Endothelial cell of umbilical vein (primary cell): ENCODE results near the gene ZBTB44. TPM values are rescaled to one million over a fixed set of nuclear protein-coding genes. Genes with fewer than 3 reads are reported as not detected.

Experiments
- BruUV-seq: library from RNA; stranded (reverse); fragments of 400-500 nt; replicated peaks from 2 replicates; lab custom pipeline; 2021; lab: Mats Ljungman, UMichigan
- CTCF ChIA-PET: fragments of 300-600, 350-600 bp; sonication (Branson Sonifier 250); formaldehyde crosslinking; loops from one replicate; lab custom pipeline; 2021; ENCODE audit warnings: antibody characterized with exemption, inconsistent platforms; lab: Charles Lee
- POLR2A ChIA-PET: fragments of 300-600, 350-600 bp; sonication (Branson Sonifier 250); formaldehyde crosslinking; loops from one replicate; lab custom pipeline; 2021; ENCODE audit warnings: antibody characterized with exemption, inconsistent platforms; lab: Charles Lee
- DNase-seq: peaks from one replicate; pipeline ENCODE4 v3.0.0-alpha.2; 2011; ENCODE audit warnings: low read depth, low spot score
- FAIRE-seq: peaks from 2 replicates; lab custom pipeline; 2011; peaks lifted over from hg19 to GRCh38; lab: Jason Lieb, UNC
- H2AFZ ChIP-seq: 2 replicates; pipeline ENCODE4 v1.6.0; 2012; ENCODE audit warnings: low read depth, low read length, control low read depth, inconsistent platforms
- H3K27ac ChIP-seq: 2 replicates; pipeline ENCODE4 v1.5.1; 2011; ENCODE audit warnings: low read depth, mild to moderate bottlenecking, control low read depth, low read length, moderate library complexity; ENCODE audit not compliant: insufficient read depth
- H3K27me3 ChIP-seq, 2 experiments: 2 replicates each; pipeline versions ENCODE4 v1.6.0 to v1.6.1; 2011; ENCODE audit warnings: low read length in 2 of 2, mixed read lengths in 1 of 2; ENCODE audit not compliant: control insufficient read depth in 2 of 2, insufficient read depth in 2 of 2
- H3K36me3 ChIP-seq, 2 experiments: 2 replicates in 1 of 2; 3 replicates in 1 of 2; pipeline ENCODE4 v1.5.1; 2011; ENCODE audit warnings: low read length in 2 of 2, mild to moderate bottlenecking in 1 of 2, moderate library complexity in 1 of 2; ENCODE audit not compliant: control insufficient read depth in 2 of 2, insufficient read depth in 2 of 2; ENCODE audit errors: extremely low read depth in 1 of 2
- H3K4me1 ChIP-seq: 3 replicates; pipeline ENCODE4 v1.5.1; 2011; ENCODE audit warnings: mild to moderate bottlenecking, low read length; ENCODE audit not compliant: control insufficient read depth, insufficient read depth; ENCODE audit errors: extremely low read depth
- H3K4me2 ChIP-seq: 2 replicates; pipeline ENCODE4 v1.6.1; 2011; ENCODE audit warnings: low read length, control low read depth, mixed read lengths; ENCODE audit not compliant: insufficient read depth
- H3K4me3 ChIP-seq, 3 experiments: fragments of 200-600 bp in 1 of 3; sonication (generic), shearing (Covaris generic) in 1 of 3; replicated peaks in 1 of 3; 2 replicates each; pipeline ENCODE4 v1.5.1; 2011 to 2016; ENCODE audit warnings: control low read depth in 3 of 3, low read length in 3 of 3, mild to moderate bottlenecking in 2 of 3, inconsistent platforms in 1 of 3, low read depth in 1 of 3, moderate library complexity in 1 of 3; ENCODE audit not compliant: insufficient read depth in 1 of 3
- H3K79me2 ChIP-seq: 2 replicates; pipeline ENCODE4 v1.6.0; 2012; ENCODE audit warnings: low read length, inconsistent platforms; ENCODE audit not compliant: control insufficient read depth, insufficient read depth
- H3K9ac ChIP-seq: replicated peaks from 2 replicates; pipeline ENCODE3; 2011; ENCODE audit warnings: low read length, control low read depth; ENCODE audit not compliant: insufficient read depth; ENCODE audit errors: extremely low read depth
- H3K9me1 ChIP-seq: replicated peaks from 3 replicates; pipeline ENCODE4 v1.6.0; 2011; ENCODE audit warnings: mild to moderate bottlenecking, low read length; ENCODE audit not compliant: control insufficient read depth, insufficient read depth; ENCODE audit errors: extremely low read depth
- H3K9me3 ChIP-seq: replicated peaks from 2 replicates; pipeline ENCODE4 v1.5.1; 2012; ENCODE audit warnings: low read length, inconsistent platforms; ENCODE audit not compliant: control insufficient read depth, insufficient read depth
- H4K20me1 ChIP-seq: replicated peaks from 2 replicates; pipeline ENCODE3; 2011; ENCODE audit warnings: mild to moderate bottlenecking, low read length; ENCODE audit not compliant: control insufficient read depth, insufficient read depth; ENCODE audit errors: extremely low read depth
- EZH2 ChIP-seq: IDR thresholded peaks from 2 replicates; pipeline ENCODE4 v1.6.1; 2012; ENCODE audit warnings: borderline replicate concordance, low read depth, mild to moderate bottlenecking, moderate library complexity, low read length, inconsistent platforms; ENCODE audit not compliant: severe bottlenecking
- FOS ChIP-seq: IDR thresholded peaks from 2 replicates; pipeline ENCODE4 v1.6.1; 2011; ENCODE audit warnings: mild to moderate bottlenecking, low read length, moderate library complexity, borderline replicate concordance; ENCODE audit not compliant: insufficient read depth
- GATA2 ChIP-seq: IDR thresholded peaks from 2 replicates; pipeline ENCODE4 v1.7.0; 2011; ENCODE audit warnings: low read depth, mild to moderate bottlenecking, moderate library complexity, mixed read lengths, low read length; ENCODE audit not compliant: insufficient read length, insufficient read depth
- JUN ChIP-seq: IDR thresholded peaks from 2 replicates; pipeline ENCODE4 v1.6.1; 2011; ENCODE audit warnings: borderline replicate concordance, low read depth; ENCODE audit not compliant: insufficient read length, insufficient read depth
- MAX ChIP-seq: IDR thresholded peaks from 2 replicates; pipeline ENCODE4 v1.6.1; 2011; ENCODE audit not compliant: insufficient read depth, insufficient read length
- MYC ChIP-seq: IDR thresholded peaks from one replicate; pipeline ENCODE4 v1.6.1; 2011; ENCODE audit warnings: mild to moderate bottlenecking, low read depth, low read length
- POLR2A ChIP-seq: IDR thresholded peaks from 2 replicates; pipeline ENCODE4 v1.6.1; 2012; ENCODE audit warnings: low read depth, mild to moderate bottlenecking, control low read depth, low read length
- POLR2AphosphoS5 ChIP-seq: IDR thresholded peaks from 2 replicates; pipeline ENCODE4 v1.6.1; 2012; ENCODE audit warnings: low read depth, mild to moderate bottlenecking, control low read depth, low read length, moderate library complexity; ENCODE audit not compliant: insufficient read depth
- dilution Hi-C: fragments of 300-500 bp; cut with MboI; formaldehyde crosslinking; loops from one replicate; pipeline ENCODE4 v1.15.0; 2019; ENCODE audit warnings: low sequenced_read_pairs; ENCODE audit not compliant: extremely low pct_ligation_motif_present
- intact Hi-C: fragments of 100-400 bp; cut with micrococcal nuclease; formaldehyde crosslinking; loops from one replicate; pipeline ENCODE4 v1.10.0; 2022
- polyA plus RNA-seq, 4 experiments: library from polyadenylated mRNA; depleted of rRNA in 3 of 4; stranded (reverse) in 3 of 4; unstranded in 1 of 4; fragments of >200 nt; gene quantifications; 2 replicates each; pipeline versions ENCODE4 v1.2.1 to v1.2.3, GENCODE V29; 2011 to 2012; ENCODE audit warnings: missing spikeins in 1 of 4
- total RNA-seq: library from RNA; stranded (reverse); gene quantifications from 2 replicates; pipeline ENCODE4 v1.2.3, GENCODE V29; 2021
- TF ChIP-seq, protein P1 (sequence below), 2 donors: IDR thresholded peaks; 1 replicate in 1 of 2; 2 replicates in 1 of 2; pipeline ENCODE4 v1.5.1; 2011; ENCODE audit warnings: low read length in 2 of 2, mild to moderate bottlenecking in 2 of 2, moderate library complexity in 2 of 2, control low read depth in 1 of 2, inconsistent platforms in 1 of 2, low read depth in 1 of 2; ENCODE audit not compliant: insufficient read depth in 1 of 2; ENCODE audit errors: extremely low read depth in 1 of 2

The ZBTB44 gene
- total and polyA plus RNA-seq, 2 donors (not counting 3 experiments of a cell fraction or from before 2014, with no cell fraction given): 8.7 to 24.4 TPM

DNA sequence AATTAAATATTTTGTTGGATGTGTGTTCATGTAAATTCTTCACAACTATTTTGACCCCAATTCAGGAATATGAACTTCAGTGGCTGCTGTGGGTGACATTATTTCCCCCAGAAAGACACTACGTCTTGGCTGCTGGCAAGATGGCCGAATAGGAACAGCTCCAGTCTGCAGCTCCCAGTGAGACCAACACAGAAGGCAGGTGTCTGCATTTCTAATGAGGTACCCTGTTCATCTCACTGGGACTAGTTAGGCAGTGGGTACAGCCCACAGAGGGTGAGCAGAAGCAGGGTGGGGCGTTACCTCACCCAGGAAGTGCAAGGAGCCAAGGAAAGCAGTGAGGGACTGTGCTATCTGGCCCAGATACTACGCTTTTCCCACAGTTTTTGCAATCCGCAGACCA is 65.3 kb downstream of the ZBTB44 start:
- H3K9ac ChIP-seq: no peak overlapping the region

GRCh38 chr11:130247319-130247718 is 67.4 kb downstream of the ZBTB44 start:
- Histone ChIP-seq H3K4me3 (no peak overlapping the region), H3K36me3 (no peaks in the 10 kb centered on the region), H2AFZ (no peak overlapping the region), H3K4me1 (no peaks in the 10 kb centered on the region), H3K9me3 (no peaks in the 10 kb centered on the region), H3K27ac (no peak overlapping the region), H3K9ac (no peak overlapping the region), H3K4me2 (no peak overlapping the region), H4K20me1 (no peaks in the 10 kb centered on the region), H3K79me2 (no peaks in the 10 kb centered on the region), H3K9me1 (no peaks in the 10 kb centered on the region), H3K27me3 (no peaks in the 10 kb centered on the region)
- dilution Hi-C loops: no loop called here
- no peak for TF ChIP-seq GATA2
- no peak for TF ChIP-seq MYC
- TF ChIP-seq POLR2A: no peak
- no peak for TF ChIP-seq FOS
- no peak for TF ChIP-seq POLR2AphosphoS5
- TF ChIP-seq, protein P1, sequence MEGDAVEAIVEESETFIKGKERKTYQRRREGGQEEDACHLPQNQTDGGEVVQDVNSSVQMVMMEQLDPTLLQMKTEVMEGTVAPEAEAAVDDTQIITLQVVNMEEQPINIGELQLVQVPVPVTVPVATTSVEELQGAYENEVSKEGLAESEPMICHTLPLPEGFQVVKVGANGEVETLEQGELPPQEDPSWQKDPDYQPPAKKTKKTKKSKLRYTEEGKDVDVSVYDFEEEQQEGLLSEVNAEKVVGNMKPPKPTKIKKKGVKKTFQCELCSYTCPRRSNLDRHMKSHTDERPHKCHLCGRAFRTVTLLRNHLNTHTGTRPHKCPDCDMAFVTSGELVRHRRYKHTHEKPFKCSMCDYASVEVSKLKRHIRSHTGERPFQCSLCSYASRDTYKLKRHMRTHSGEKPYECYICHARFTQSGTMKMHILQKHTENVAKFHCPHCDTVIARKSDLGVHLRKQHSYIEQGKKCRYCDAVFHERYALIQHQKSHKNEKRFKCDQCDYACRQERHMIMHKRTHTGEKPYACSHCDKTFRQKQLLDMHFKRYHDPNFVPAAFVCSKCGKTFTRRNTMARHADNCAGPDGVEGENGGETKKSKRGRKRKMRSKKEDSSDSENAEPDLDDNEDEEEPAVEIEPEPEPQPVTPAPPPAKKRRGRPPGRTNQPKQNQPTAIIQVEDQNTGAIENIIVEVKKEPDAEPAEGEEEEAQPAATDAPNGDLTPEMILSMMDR (IDR thresholded peaks at IDR 0.05; ENCODE audit: extremely low read depth in 1 of 2, insufficient read depth in 1 of 2, low read depth in 1 of 2, low read length in 2 of 2): no peak
- no peak for TF ChIP-seq MAX
- TF ChIP-seq JUN: no peak
- TF ChIP-seq EZH2: no peak
- intact Hi-C loops: no loop called here
- no TSS peak for BruUV-seq
- CTCF ChIA-PET: no interaction called here
- POLR2A ChIA-PET: no interaction called here
- FAIRE-seq (no peak), DNase-seq (no peak)

More for the DNA sequence above, 65.3 kb downstream of the ZBTB44 start:
- no peak for FAIRE-seq
- ChIA-PET CTCF (interaction anchor here (1.5 kb wide), 1 partner anchor 37 kb away, joined by 5 read pairs; no protein-coding TSS in a partner anchor), POLR2A (no interaction called here)
- no peak for DNase-seq
- Histone ChIP-seq H3K36me3 (no peaks in the 10 kb centered on the region), H3K9me3 (no peaks in the 10 kb centered on the region), H3K4me3 (no peak overlapping the region), H3K4me1 (no peaks in the 10 kb centered on the region), H2AFZ (no peak overlapping the region), H3K79me2 (no peaks in the 10 kb centered on the region), H3K9me1 (no peaks in the 10 kb centered on the region), H4K20me1 (no peaks in the 10 kb centered on the region), H3K4me2 (no peak overlapping the region), H3K27me3 (no peaks in the 10 kb centered on the region), H3K27ac (no peak overlapping the region)
- TF ChIP-seq GATA2: no peak
- intact Hi-C loops: no loop called here
- no TSS peak for BruUV-seq
- dilution Hi-C loops: no loop called here
